GM12891 (cell line): Measurements from ENCODE around the gene HCCS.

Experiments
- DNase-seq: peaks from one replicate; pipeline ENCODE4 v3.0.0; 2011; ENCODE audit warnings: low spot score; ENCODE audit not compliant: insufficient read length
- FAIRE-seq: peaks from 2 replicates; lab custom pipeline; 2011; peaks lifted over from hg19 to GRCh38; lab: Jason Lieb, UNC
- PAX5 ChIP-seq: IDR thresholded peaks from 2 replicates; pipeline ENCODE4 v1.6.1; 2011; ENCODE audit warnings: low read length, moderate library complexity, mild to moderate bottlenecking; ENCODE audit not compliant: insufficient read depth, severe bottlenecking
- POLR2A ChIP-seq: IDR thresholded peaks from 2 replicates; pipeline ENCODE4 v1.6.1; 2011; ENCODE audit warnings: low read depth, low read length, control low read depth
- POLR2AphosphoS5 ChIP-seq: IDR thresholded peaks from 2 replicates; pipeline ENCODE4 v1.6.1; 2011; ENCODE audit warnings: low read depth, low read length, control low read depth
- POU2F2 ChIP-seq: IDR thresholded peaks from 2 replicates; pipeline ENCODE4 v1.6.1; 2011; ENCODE audit warnings: low read depth, mild to moderate bottlenecking, control low read depth, low read length, moderate library complexity
- SPI1 ChIP-seq: IDR thresholded peaks from 2 replicates; pipeline ENCODE4 v1.6.1; 2011; ENCODE audit warnings: low read depth, low read length, control low read depth
- TAF1 ChIP-seq: IDR thresholded peaks from 2 replicates; pipeline ENCODE4 v1.6.1; 2011; ENCODE audit warnings: low read depth, low read length, control low read depth

The HCCS gene

GRCh38 chrX:11172415-11172814 is 61.3 kb downstream of the HCCS start:
- no peak for TF ChIP-seq POLR2A
- TF ChIP-seq SPI1 = no peak
- TF ChIP-seq PAX5 = no peak
- TF ChIP-seq POLR2AphosphoS5 = no peak
- no peak for TF ChIP-seq POU2F2
- TF ChIP-seq TAF1 = no peak
- FAIRE-seq (no peak), DNase-seq (no peak)
